ENCODE data around the gene CANX.
A peak's percentile ranks its signal among the peaks of the same experiment; 100 is the strongest.
"Not testable (repeated sequence)": the region's sequence is repeated elsewhere in the genome, so short reads cannot be mapped to it uniquely, and the experiment has no call there.

CANX gene

GRCh38 chr5:179698935-179699615 lies at the start of gene CANX:
CANX (plus strand) TSS chr5:179698967; CDS start chr5:179705682, 6,715 bp downstream.
- DNase-seq (ENCODE audit: low read depth in 2 of 2): no peak

- not testable (repeated sequence) for DNase-seq (ENCODE audit: low read depth in 2 of 2)
These were observed 49.5 kb upstream of the CANX start for GRCh38 chr5:179649166-179649703.

GRCh38 chr5:179650245-179650644 lies 48.5 kb upstream of the CANX start:
- not testable (repeated sequence) for DNase-seq (ENCODE audit: low read depth in 2 of 2)

GRCh38 chr5:179653135-179653534 lies 45.6 kb upstream of the CANX start:
- DNase-seq (ENCODE audit: low read depth in 2 of 2): not testable (repeated sequence)

GRCh38 chr5:179657302-179658178 lies 41.2 kb upstream of the CANX start:
- not testable (repeated sequence) for DNase-seq (ENCODE audit: low read depth in 2 of 2)

- not testable (repeated sequence) for DNase-seq (ENCODE audit: low read depth in 2 of 2)
These were observed 40.4 kb upstream of the CANX start for GRCh38 chr5:179658179-179658856.

GRCh38 chr5:179661647-179662046 lies 37.1 kb upstream of the CANX start:
- DNase-seq (ENCODE audit: low read depth in 2 of 2): not testable (repeated sequence)

GRCh38 chr5:179668391-179668790 lies 30.4 kb upstream of the CANX start:
- DNase-seq (ENCODE audit: low read depth in 2 of 2): no peak

- peak; percentile 85 to 91 for DNase-seq (ENCODE audit: low read depth in 2 of 2)
These were observed 20.3 kb upstream of the CANX start for GRCh38 chr5:179678223-179679013.

GRCh38 chr5:179679014-179679674 lies 19.6 kb upstream of the CANX start:
- DNase-seq (ENCODE audit: low read depth in 2 of 2): peak; percentile 51 to 58

GRCh38 chr5:179680014-179680779 lies 18.6 kb upstream of the CANX start:
- DNase-seq (ENCODE audit: low read depth in 2 of 2): no peak

GRCh38 chr5:179680780-179681401 lies 17.9 kb upstream of the CANX start, which contains the start of gene CBY3:
CBY3 (minus strand) TSS chr5:179681034; CDS start chr5:179680918, 116 bp downstream.
- DNase-seq (ENCODE audit: low read depth in 2 of 2): no peak

GRCh38 chr5:179689212-179689611 lies 9.6 kb upstream of the CANX start:
- not testable (repeated sequence) for DNase-seq (ENCODE audit: low read depth in 2 of 2)

- DNase-seq (ENCODE audit: low read depth in 2 of 2): no peak
These were observed 4.2 kb upstream of the CANX start for GRCh38 chr5:179694561-179694960.

GRCh38 chr5:179696603-179697002 lies 2.2 kb upstream of the CANX start:
- no peak for DNase-seq (ENCODE audit: low read depth in 2 of 2)

GRCh38 chr5:179697108-179697507 lies 1.7 kb upstream of the CANX start:
- no peak for DNase-seq (ENCODE audit: low read depth in 2 of 2)

- DNase-seq (ENCODE audit: low read depth in 2 of 2): not testable (repeated sequence)
These were observed 1.2 kb upstream of the CANX start for GRCh38 chr5:179697543-179697942.

GRCh38 chr5:179697993-179698934 lies 503 bp upstream of the CANX start:
- DNase-seq (ENCODE audit: low read depth in 2 of 2): peak; percentile 96

Measured in stimulated activated CD4-positive, alpha-beta T cell treated with anti-CD3 and anti-CD28 coated beads, Interleukin-1b, Interleukin-23, amount 100 ng/mL, for 4 hours (primary cell).